Heart right ventricle (tissue), 16 donors: ENCODE results near the gene PLCXD1. TPM values are rescaled to one million over a fixed set of nuclear protein-coding genes. Genes with fewer than 3 reads are reported as not detected.
"Not testable (repeated sequence)": the region's sequence is repeated elsewhere in the genome, so short reads cannot be mapped to it uniquely, and the experiment has no call there.

Source experiments
- ATAC-seq, 8 donors: fragments of 200-7000 bp; cut with Tn5 transposase; one replicate each; pipeline ENCODE4 v1.9.1; 2020; ENCODE audit warnings: mild to moderate bottlenecking in 8 of 8, moderate library complexity in 8 of 8, moderate number of reproducible peaks in 1 of 8
- DNase-seq, 2 donors: peaks; one replicate each; pipeline ENCODE4 v3.0.0-alpha.2; 2020
- H3K27ac ChIP-seq, 10 donors: fragments of 200-600 bp; sonication (generic) in 2 of 10; one replicate each; pipeline versions ENCODE4 v1.5.0 to v1.8.0; 2020 to 2022; ENCODE audit warnings: mild to moderate bottlenecking in 3 of 10
- H3K27me3 ChIP-seq, 7 donors: fragments of 200-600 bp; one replicate each; pipeline ENCODE4 v1.8.0; 2021 to 2022; ENCODE audit warnings: mild to moderate bottlenecking in 2 of 7
- H3K36me3 ChIP-seq, 9 donors: fragments of 200-600 bp; sonication (generic) in 1 of 9; one replicate each; pipeline versions ENCODE4 v1.5.0 to v1.8.0; 2020 to 2022; ENCODE audit warnings: mild to moderate bottlenecking in 2 of 9
- H3K4me1 ChIP-seq, 9 donors: fragments of 200-600 bp; sonication (generic) in 1 of 9; one replicate each; pipeline versions ENCODE4 v1.5.0 to v1.8.0; 2020 to 2022; ENCODE audit warnings: mild to moderate bottlenecking in 4 of 9
- H3K4me3 ChIP-seq, 10 donors: fragments of 200-600 bp; sonication (generic) in 2 of 10; one replicate each; pipeline versions ENCODE4 v1.5.0 to v1.8.0; 2020 to 2022; ENCODE audit warnings: mild to moderate bottlenecking in 7 of 10, moderate library complexity in 2 of 10
- H3K9me3 ChIP-seq, 11 donors: fragments of 200-600 bp in 10 of 11; sonication (generic) in 2 of 11; one replicate each; pipeline versions ENCODE4 v1.5.0 to v1.8.0; 2013 to 2022; ENCODE audit warnings: mild to moderate bottlenecking in 2 of 11, control low read depth in 1 of 11, moderate library complexity in 1 of 11
- WGBS, 2 donors: extraction: QIAGEN DNeasy Blood & Tissue Kit; methylation state at CpG; one replicate each; pipeline ENCODE4 v1.1.7; 2013; ENCODE audit warnings: inconsistent platforms in 1 of 2; 5-methylcytosine and 5-hydroxymethylcytosine counted together
- intact Hi-C, 10 donors: fragments of 100-400 bp; cut with DNase I; formaldehyde crosslinking; loops; one replicate each; pipeline versions ENCODE4 v1.11.1 to v1.14.2; 2022
- polyA plus RNA-seq, 2 donors: library from polyadenylated mRNA; stranded (reverse); fragments of 200-250 nt; gene quantifications; one replicate each; pipeline ENCODE4 v1.2.3, GENCODE V29; 2013
- total RNA-seq, 10 donors: library from RNA; stranded (reverse); fragmentation: NEBNext Ultra II Directional in 3 of 10; extraction: Animal tissue kit (Norgen Biotek cat#: 25700) in 3 of 10; gene quantifications; one replicate each; pipeline versions ENCODE4 v1.2.1 to v1.2.4, GENCODE V29; 2021 to 2023
- TF ChIP-seq, protein P1 (sequence below), 9 donors: fragments of 200-600 bp; sonication (generic) in 2 of 9; IDR thresholded peaks; one replicate each; pipeline versions ENCODE4 v1.5.0 to v1.8.0; 2021 to 2022; ENCODE audit warnings: antibody characterized with exemption in 9 of 9, mild to moderate bottlenecking in 5 of 9, moderate library complexity in 1 of 9
- donor health status: Arrhythmogenic right ventricular cardiomyopathy.
- donor health status: ischemic (EF 13 %, LVEDD 7.1; RV severe dilation, severe dysfunction).
- donor health status: healthy with polysubstance abuse.
- donor health status: DM: no; HTN: yes; CAD: no.
- donor health status: DM: no; HTN: no; CAD: no.
- donor health status: ischemic (EF 25% LVEDD 6.9; RV normal size, moderate dysfunction).
- donor health status: ischemic (EF 25% LVEDD 5.7; RV mildly dilated, moderate dysfunction).
- donor health status: healthy.
- donor health status: DM: yes; HTN: yes; CAD: no.
- donor health status: Ischemic cardiomyopathy.
- donor health status: ischemic (EF 35%, LVEDD 5.7; RV mildly dilated, moderate dysfunction).
- donor health status: nonischemic (EF 11% LVEDD 7.7; RV severe dilation, severe dysfunction).
- donor health status: DM: yes; HTN: yes; CAD: no.
- donor health status: PGD.
- donor health status: ischemic (EF 29% LVEDD 5.4; RV normal size, mild dysfunction).
- donor health status: nonischemic (EF 23%, LVEDD 6.1; RV moderate dilation, normal function).

The PLCXD1 gene
- total and polyA plus RNA-seq, 12 donors: 1.9 to 19.9 (median 2.8) TPM

DNA sequence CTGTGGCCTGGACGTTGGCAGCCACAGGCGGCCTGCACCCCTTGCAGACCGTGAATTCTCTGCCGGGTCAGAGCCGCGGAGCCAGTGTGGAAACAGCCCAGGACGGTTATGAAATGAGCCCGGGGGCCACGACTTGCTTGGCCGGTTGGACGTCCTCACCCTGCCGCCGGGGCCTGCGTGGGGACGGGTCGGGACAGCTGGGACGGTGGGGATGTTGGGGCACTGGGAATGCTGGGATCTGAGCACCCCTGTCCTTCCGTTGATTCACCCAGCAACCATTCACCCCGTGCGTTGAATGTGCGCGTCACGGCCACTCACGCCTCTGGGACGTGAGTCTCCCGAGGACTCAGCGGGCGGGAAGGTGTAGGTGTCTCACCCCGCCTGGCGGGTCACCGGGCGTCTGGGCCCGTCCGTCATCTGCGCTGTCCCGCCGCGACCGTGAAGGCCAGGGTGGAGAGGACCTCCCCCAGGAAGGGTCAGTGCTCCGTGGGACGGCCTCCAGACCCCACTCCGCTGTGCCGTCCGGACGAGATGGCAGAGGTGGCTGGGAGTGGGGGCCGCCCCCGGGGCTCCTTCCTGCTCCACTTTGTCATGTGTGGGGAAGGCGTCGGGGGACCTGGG lies 4.5 kb upstream of the PLCXD1 start:
- H3K4me1 ChIP-seq: peaks cover 0 to 26% (median 14%) of the 10 kb centered on the region in 9 donors
- no peaks in the 10 kb centered on the region for H3K9me3 ChIP-seq
- peaks cover 0 to 14% (median 0%) of the 10 kb centered on the region in 7 donors for H3K27me3 ChIP-seq
- no peaks in the 10 kb centered on the region for H3K36me3 ChIP-seq
- WGBS, 2 donors: 4 to 9% methylated on average over 49 of the region's 49 CpGs
- peak overlapping the region; percentile 47 to 65 (median 57) for H3K4me3 ChIP-seq
- peak in 1 of 2 donors; percentile 37 for DNase-seq
- peak; percentile 18 to 63 (median 40) for ATAC-seq
- intact Hi-C loops: loop anchor here in 1 of 10 donors (5.0 kb wide), 1 partner anchor 41 kb away; the partner anchor contains the start of gene GTPBP6
- TF ChIP-seq, protein P1, sequence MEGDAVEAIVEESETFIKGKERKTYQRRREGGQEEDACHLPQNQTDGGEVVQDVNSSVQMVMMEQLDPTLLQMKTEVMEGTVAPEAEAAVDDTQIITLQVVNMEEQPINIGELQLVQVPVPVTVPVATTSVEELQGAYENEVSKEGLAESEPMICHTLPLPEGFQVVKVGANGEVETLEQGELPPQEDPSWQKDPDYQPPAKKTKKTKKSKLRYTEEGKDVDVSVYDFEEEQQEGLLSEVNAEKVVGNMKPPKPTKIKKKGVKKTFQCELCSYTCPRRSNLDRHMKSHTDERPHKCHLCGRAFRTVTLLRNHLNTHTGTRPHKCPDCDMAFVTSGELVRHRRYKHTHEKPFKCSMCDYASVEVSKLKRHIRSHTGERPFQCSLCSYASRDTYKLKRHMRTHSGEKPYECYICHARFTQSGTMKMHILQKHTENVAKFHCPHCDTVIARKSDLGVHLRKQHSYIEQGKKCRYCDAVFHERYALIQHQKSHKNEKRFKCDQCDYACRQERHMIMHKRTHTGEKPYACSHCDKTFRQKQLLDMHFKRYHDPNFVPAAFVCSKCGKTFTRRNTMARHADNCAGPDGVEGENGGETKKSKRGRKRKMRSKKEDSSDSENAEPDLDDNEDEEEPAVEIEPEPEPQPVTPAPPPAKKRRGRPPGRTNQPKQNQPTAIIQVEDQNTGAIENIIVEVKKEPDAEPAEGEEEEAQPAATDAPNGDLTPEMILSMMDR (IDR thresholded peaks at IDR 0.05): no peak
- H3K27ac ChIP-seq: peak overlapping the region in 4 of 10 donors; percentile 50 to 82 (median 68)

DNA sequence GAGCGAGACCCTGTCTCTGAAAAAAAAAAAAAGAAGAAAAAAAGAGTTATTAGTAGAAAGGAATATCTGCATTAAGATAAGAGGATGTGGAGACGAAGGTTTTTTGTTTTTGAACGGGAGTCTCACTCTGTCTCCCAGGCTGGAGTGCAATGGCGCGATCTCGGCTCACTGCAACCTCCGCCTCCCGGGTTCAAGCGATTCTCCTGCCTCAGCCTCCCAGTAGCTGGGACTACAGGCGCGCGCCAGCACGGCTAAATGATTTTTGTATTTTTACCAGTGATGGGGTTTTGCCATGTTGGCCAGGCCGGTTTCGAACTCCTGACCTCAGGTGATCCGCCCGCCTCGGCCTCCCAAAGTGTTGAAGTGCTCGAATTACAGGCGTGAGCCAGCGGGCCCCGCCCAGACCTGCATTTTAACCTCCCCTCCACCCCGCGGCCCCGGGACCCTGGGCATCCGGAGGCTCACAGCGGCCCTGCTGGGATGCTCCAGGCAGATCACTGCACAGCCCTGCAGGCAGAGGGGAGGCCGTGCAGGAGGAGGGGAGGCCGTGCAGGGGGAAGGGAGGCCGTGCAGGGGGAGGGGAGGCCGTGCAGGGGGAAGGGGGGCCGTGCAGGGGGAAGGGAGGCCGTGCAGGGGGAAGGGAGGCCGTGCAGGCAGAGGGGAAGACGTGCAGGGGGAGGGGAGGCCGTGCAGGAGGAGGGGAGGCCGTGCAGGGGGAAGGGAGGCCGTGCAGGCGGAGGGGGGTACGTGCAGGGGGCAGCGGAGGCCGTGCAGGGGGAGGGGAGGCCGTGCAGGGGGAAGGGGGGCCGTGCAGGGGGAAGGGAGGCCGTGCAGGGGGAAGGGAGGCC lies 1.2 kb upstream of the PLCXD1 start:
- intact Hi-C loops: loop anchor here in 1 of 10 donors (5.0 kb wide), 1 partner anchor 37 kb away; the partner anchor contains the start of gene GTPBP6
- not testable (repeated sequence) for H3K4me3 ChIP-seq, ATAC-seq, DNase-seq, H3K36me3 ChIP-seq, H3K27ac ChIP-seq, H3K9me3 ChIP-seq
- 69 to 81% methylated on average over 33 to 40 of the region's 45 CpGs for WGBS, 2 donors
- peaks cover 0 to 14% (median 0%) of the 10 kb centered on the region in 7 donors for H3K27me3 ChIP-seq
- H3K4me1 ChIP-seq: peaks cover 0 to 40% (median 14%) of the 10 kb centered on the region in 9 donors

DNA sequence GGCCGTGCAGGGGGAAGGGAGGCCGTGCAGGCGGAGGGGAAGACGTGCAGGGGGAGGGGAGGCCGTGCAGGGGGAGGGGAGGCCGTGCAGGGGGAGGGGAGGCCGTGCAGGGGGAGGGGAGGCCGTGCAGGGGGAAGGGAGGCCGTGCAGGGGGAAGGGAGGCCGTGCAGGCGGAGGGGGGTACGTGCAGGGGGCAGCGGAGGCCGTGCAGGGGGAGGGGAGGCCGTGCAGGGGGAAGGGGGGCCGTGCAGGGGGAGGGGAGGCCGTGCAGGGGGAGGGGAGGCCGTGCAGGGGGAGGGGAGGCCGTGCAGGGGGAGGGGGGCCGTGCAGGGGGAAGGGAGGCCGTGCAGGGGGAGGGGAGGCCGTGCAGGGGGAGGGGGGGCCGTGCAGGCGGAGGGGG lies 459 bp upstream of the PLCXD1 start:
- ATAC-seq, intact Hi-C loops, DNase-seq, H3K9me3 ChIP-seq, H3K27ac ChIP-seq, H3K36me3 ChIP-seq: not testable (repeated sequence)
- H3K4me1 ChIP-seq: peaks cover 0 to 34% (median 9%) of the 10 kb centered on the region in 9 donors
- peaks cover 0 to 12% (median 0%) of the 10 kb centered on the region in 7 donors for H3K27me3 ChIP-seq
- peak overlapping the region in 4 of 10 donors; percentile 30 to 37 (median 35) for H3K4me3 ChIP-seq
- 0 to 19% methylated on average over 1 to 15 of the region's 24 CpGs for WGBS, 2 donors

DNA sequence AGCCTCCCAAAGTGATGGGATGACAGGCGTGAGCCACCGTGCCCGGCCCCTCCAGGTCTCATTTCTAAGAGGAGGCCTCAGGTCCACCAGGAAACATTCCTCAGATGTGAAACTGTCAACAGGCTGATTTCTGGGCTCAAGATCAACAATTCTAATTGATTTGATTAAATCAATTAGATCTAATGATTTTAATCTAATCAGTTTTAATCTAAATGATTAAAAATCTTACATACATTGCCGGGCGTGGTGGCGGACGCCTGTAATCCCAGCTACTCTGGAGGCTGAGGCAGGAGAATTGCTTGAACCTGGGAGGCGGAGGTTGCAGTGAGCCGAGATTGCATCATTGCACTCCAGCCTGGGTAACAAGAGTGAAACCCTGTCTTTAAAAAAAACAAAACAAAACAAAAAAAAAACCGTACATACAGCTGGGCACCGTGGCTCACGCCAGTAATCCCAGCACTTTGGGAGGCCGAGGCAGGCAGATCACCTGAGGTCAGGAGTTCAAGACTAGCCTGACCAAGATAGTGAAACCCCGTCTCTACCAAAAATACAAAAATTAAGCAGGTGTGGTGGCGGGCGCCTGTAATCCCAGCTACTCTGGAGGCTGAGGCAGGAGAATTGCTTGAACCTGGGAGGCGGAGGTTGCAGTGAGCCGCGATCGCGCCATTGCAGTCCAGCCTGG lies 960 bp downstream of the PLCXD1 start:
- WGBS, 2 donors: 89 to 90% methylated on average over 21 of the region's 21 CpGs
- H3K9me3 ChIP-seq, ATAC-seq, intact Hi-C loops, H3K27me3 ChIP-seq, DNase-seq, H3K36me3 ChIP-seq: not testable (repeated sequence)
- peak overlapping the region in 1 of 10 donors; percentile 1 for H3K4me3 ChIP-seq
- H3K4me1 ChIP-seq: peaks cover 0 to 21% (median 2%) of the 10 kb centered on the region in 9 donors
- H3K27ac ChIP-seq: peak overlapping the region in 1 of 10 donors; percentile 14

DNA sequence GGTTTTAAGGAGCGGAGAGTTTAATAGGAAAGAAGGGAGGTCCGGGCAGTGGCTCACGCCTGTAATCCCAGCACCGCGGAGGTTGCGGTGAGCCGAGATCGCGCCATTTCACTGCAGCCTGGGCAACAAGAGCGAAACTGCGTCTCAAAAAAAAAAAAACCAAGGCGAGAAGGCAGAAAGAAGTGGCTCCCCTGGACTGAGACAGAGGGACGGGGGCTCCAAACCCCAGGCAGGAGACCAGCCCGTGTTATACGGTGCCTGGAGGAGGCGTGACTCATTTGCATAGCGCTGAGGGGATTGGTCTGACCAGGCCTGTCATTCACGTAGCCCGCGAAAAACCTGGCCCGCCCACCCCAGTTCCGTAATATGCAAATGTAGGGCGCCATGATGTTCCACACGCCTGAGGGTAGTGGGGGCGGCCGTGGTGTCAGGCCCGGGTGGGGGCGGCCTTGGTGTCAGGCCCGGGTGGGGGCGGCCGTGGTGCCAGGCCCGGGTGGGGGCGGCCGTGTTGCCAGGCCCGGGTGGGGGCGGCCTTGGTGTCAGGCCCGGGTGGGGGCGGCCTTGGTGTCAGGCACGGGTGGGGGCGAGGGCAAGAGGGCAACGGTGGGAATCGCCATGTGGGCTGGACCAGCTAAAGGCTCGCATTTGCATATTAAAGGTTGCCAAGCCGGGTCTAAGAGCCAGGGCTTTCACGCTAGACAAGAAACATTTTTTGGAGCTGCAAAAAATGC lies 2.1 kb downstream of the PLCXD1 start:
- Histone ChIP-seq H3K36me3 (peaks cover 0 to 16% (median 4%) of the 10 kb centered on the region in 9 donors), H3K9me3 (no peaks in the 10 kb centered on the region), H3K4me1 (peaks cover 0 to 21% (median 2%) of the 10 kb centered on the region in 9 donors), H3K4me3 (peak overlapping the region in 9 of 10 donors; percentile 23 to 77 (median 62)), H3K27ac (peak overlapping the region in 8 of 10 donors; percentile 5 to 66 (median 44)), H3K27me3 (no peaks in the 10 kb centered on the region)
- 3 to 16% methylated on average over 38 to 45 of the region's 45 CpGs for WGBS, 2 donors
- DNase-seq (peak; percentile 84 to 92), ATAC-seq (peak; percentile 96 to 99 (median 99))
- intact Hi-C loops: no loop called here
- TF ChIP-seq, protein P1 (IDR thresholded peaks at IDR 0.05): no peak
